Measurements from ENCODE around the gene ACAP1. TPM values are rescaled to one million over a fixed set of nuclear protein-coding genes. Genes with fewer than 3 reads are reported as not detected.

Gene ACAP1
- total and polyA plus RNA-seq, 10 donors: 118 to 312 (median 215) TPM

DNA sequence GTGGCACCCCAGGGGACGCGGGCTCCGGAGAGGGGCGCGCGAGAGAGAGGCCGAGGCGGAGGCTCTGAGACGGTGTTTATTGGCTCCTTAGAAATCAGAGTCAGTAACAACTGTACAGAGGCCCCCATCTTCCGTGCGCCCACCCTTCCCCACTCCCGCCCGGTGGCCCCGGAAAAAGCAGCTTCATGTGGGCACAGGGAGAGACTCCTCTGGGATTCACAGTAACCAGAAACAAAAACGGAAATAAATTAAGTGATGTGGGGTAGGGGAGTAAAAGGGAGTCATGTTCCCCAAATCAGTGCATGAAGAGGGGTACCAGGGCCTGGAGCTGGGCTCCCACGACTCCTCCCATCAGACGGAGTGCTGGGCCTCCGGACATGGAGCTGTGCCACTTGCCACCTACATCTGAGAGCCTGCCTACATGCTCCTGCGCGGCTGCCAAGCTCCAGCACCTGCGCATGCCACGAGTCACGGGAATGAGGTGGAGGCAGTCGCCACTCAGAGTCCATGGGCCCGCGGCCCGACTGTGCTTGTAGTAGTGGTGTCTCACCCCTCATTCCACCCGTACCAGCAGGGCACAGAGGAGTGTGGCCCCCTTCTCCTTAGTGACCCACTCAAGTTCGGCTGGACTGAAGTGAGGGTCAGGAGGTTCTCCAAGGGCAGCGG is 20.6 kb upstream of the ACAP1 start:
- peak; percentile 84 for DNase-seq
- no peak for TF ChIP-seq POLR2AphosphoS5 (IDR thresholded peaks at IDR 0.05)
- TF ChIP-seq, protein P1, sequence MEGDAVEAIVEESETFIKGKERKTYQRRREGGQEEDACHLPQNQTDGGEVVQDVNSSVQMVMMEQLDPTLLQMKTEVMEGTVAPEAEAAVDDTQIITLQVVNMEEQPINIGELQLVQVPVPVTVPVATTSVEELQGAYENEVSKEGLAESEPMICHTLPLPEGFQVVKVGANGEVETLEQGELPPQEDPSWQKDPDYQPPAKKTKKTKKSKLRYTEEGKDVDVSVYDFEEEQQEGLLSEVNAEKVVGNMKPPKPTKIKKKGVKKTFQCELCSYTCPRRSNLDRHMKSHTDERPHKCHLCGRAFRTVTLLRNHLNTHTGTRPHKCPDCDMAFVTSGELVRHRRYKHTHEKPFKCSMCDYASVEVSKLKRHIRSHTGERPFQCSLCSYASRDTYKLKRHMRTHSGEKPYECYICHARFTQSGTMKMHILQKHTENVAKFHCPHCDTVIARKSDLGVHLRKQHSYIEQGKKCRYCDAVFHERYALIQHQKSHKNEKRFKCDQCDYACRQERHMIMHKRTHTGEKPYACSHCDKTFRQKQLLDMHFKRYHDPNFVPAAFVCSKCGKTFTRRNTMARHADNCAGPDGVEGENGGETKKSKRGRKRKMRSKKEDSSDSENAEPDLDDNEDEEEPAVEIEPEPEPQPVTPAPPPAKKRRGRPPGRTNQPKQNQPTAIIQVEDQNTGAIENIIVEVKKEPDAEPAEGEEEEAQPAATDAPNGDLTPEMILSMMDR (IDR thresholded peaks at IDR 0.05 in 8 of 11, conservative IDR thresholded peaks at IDR 0.05 in 3 of 11): no peak
- no peak for TF ChIP-seq POLR2A (IDR thresholded peaks at IDR 0.05)
- H3K27me3 ChIP-seq (replicated peaks in 1 of 7): no peaks in the 10 kb centered on the region
- H3K4me1 ChIP-seq: peaks cover 21 to 62% (median 47%) of the 10 kb centered on the region in 6 donors
- peak overlapping the region; percentile 75 to 96 (median 88) for H3K4me3 ChIP-seq
- WGBS, 5 donors: 26 to 47% (median 40%) methylated on average over 23 to 30 of the region's 30 CpGs
- H3K36me3 ChIP-seq: peaks cover 0 to 85% (median 64%) of the 10 kb centered on the region in 6 donors
- no peaks in the 10 kb centered on the region for H3K9me3 ChIP-seq
- intact Hi-C loops (cut with DNase I; ENCODE audit: low total_unique reads): no loop called here
- H3K27ac ChIP-seq: peak overlapping the region; percentile 93 to 99 (median 97)

DNA sequence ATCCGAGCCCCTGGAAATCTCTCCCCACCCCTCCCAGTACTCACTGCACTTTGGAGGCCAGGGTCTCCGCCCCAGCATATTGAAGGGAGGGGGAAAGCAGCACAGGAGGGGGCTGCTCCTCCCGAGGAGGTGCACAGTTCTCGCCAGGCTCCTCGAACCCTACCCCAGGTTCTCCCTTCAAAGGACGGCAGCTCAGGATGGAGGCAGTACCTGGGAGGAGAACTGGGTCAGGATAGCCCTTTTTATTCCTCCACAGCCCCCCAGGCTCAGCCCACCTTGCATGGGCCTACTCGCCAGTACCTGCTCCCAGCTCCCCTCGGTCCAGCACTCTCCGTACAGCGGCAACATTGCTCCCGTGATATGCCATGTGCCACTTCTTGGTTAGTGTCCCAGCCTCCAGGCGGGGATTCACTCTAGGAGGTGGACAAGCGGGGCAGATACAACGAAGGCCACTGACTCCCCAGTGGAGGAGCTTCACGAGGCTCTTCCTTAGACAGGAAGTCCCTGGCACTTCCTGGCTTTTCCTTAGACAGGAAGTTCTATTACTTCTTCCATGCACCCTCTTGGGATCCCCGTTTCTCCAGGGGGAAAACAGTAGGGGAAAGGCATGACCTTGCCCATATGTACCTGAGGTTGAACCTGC is 19.0 kb upstream of the ACAP1 start:
- H3K36me3 ChIP-seq: peaks cover 0 to 85% (median 65%) of the 10 kb centered on the region in 6 donors
- H3K4me1 ChIP-seq: peaks cover 16 to 49% (median 38%) of the 10 kb centered on the region in 6 donors
- intact Hi-C loops (cut with DNase I; ENCODE audit: low total_unique reads): no loop called here
- DNase-seq: no peak
- TF ChIP-seq, protein P1 (IDR thresholded peaks at IDR 0.05 in 8 of 11, conservative IDR thresholded peaks at IDR 0.05 in 3 of 11): no peak
- TF ChIP-seq POLR2AphosphoS5 (IDR thresholded peaks at IDR 0.05): no peak
- TF ChIP-seq POLR2A (IDR thresholded peaks at IDR 0.05): no peak
- no peaks in the 10 kb centered on the region for H3K9me3 ChIP-seq
- WGBS, 5 donors: 72 to 88% (median 79%) methylated on average over 16 of the region's 16 CpGs
- H3K27me3 ChIP-seq (replicated peaks in 1 of 7): no peaks in the 10 kb centered on the region
- no peak overlapping the region for H3K4me3 ChIP-seq
- H3K27ac ChIP-seq: peak overlapping the region in 2 of 8 donors; percentile 19 to 37

DNA sequence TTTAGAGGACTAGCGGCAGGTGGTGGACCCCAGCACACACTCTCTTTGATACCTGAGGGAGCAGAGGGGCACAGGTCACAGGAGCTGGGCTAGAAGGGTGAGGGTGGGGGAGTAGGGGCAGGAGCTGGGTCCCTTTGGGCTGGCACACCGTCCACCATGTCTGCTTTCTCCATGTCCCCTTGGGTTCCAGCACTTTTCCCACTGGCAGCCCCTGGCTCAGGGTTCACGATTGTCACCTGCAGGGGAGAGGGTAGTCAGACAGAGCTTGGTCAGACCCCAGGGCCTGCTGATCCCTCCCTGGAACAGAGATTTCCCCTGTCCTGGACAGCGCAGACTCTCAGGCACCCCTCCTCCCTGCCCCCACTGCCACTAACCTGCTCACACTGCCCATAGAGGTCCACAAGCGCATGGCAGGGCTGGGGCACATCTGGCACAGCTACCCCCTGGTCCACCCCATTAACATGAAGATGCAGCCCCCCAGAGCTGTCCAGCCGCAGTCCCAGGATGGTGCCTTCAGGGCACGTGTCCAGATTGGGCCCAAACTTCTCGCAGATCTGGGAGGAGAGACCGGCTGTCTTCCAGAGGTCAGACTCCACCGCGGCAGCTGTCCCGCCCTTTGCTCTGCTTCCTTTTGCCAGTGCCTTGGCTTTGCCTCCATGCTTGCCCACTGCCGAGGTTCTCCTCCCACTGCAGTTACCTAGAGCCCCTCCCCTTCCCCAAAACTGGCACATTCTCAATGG is 18.0 kb upstream of the ACAP1 start:
- Histone ChIP-seq H3K36me3 (peaks cover 0 to 85% (median 65%) of the 10 kb centered on the region in 6 donors), H3K4me3 (no peak overlapping the region), H3K9me3 (no peaks in the 10 kb centered on the region), H3K27me3 (replicated peaks in 1 of 7) (no peaks in the 10 kb centered on the region), H3K4me1 (peaks cover 16 to 39% (median 27%) of the 10 kb centered on the region in 6 donors), H3K27ac (no peak overlapping the region)
- TF ChIP-seq POLR2AphosphoS5 (IDR thresholded peaks at IDR 0.05) (peak in 1 of 3 donors; percentile 8), POLR2A (IDR thresholded peaks at IDR 0.05) (no peak)
- DNase-seq: no peak
- WGBS, 5 donors: 88 to 94% (median 93%) methylated on average over 10 to 13 of the region's 13 CpGs
- intact Hi-C loops (cut with DNase I; ENCODE audit: low total_unique reads): no loop called here

DNA sequence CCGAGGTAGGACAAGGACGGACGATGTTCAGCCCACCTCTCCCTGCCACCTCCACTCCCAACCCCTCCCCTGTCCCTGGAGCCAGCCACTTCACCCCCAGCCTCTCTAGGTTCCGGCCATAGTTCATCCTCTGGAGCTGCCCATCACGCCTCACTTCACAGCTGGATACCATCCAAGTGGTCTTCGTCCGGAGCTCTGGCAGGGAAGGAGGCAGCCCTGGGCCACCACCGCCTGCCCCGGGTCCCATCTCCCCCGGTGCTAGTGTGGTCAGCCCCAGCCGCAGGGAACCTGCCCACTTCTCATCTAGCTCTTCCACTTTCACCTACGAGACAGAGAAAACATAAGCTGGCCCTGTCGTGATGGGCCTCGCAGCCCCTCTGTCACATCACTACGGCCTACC is 14.9 kb upstream of the ACAP1 start:
- H3K27me3 ChIP-seq (replicated peaks in 1 of 7): no peaks in the 10 kb centered on the region
- H3K4me3 ChIP-seq: no peak overlapping the region
- no peak for DNase-seq
- 93 to 97% (median 93%) methylated on average over 15 of the region's 15 CpGs for WGBS, 5 donors
- intact Hi-C loops (cut with DNase I; ENCODE audit: low total_unique reads): no loop called here
- TF ChIP-seq POLR2AphosphoS5 (IDR thresholded peaks at IDR 0.05): peak in 1 of 3 donors; percentile 15
- TF ChIP-seq, protein P1 (IDR thresholded peaks at IDR 0.05 in 8 of 11, conservative IDR thresholded peaks at IDR 0.05 in 3 of 11): no peak
- TF ChIP-seq POLR2A (IDR thresholded peaks at IDR 0.05): no peak
- H3K27ac ChIP-seq: no peak overlapping the region
- peaks cover 0 to 100% (median 81%) of the 10 kb centered on the region in 6 donors for H3K36me3 ChIP-seq
- H3K9me3 ChIP-seq: no peaks in the 10 kb centered on the region
- H3K4me1 ChIP-seq: peaks cover 0 to 25% (median 12%) of the 10 kb centered on the region in 6 donors
